ENCODE measurements around the gene SUN3. TPM values are rescaled to one million over a fixed set of nuclear protein-coding genes. Genes with fewer than 3 reads are reported as not detected.
"Not testable (repeated sequence)": the region's sequence is repeated elsewhere in the genome, so short reads cannot be mapped to it uniquely, and the experiment has no call there.

The SUN3 gene
- total RNA-seq, 4 donors from 2014 or later, result not detected

DNA sequence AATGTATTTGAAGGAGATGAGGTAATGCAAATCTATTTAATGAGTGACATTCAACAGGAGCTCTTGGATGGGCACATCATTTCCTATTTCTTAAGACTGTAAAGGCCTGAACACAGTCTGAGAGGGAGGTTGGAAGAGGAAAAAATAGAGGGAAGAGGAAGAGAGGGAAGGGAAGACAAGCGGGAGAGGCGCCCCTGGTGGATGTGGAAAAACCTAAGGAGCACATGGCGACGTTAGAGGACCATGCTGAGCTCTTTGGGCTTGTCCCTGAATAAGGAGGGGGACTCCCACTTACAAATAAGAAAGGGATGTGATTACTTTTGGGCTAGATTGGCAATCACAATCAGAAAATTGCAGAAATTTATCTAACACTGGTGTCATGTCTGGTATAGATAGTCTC is 19.6 kb downstream of the SUN3 start:
- 81 to 85% methylated on average over 4 of the region's 4 CpGs for WGBS, 2 donors
- no peak for DNase-seq (ENCODE audit: low spot score in 2 of 2)
- intact Hi-C loops (cut with DNase I; ENCODE audit: low total_unique reads), result no loop called here
- TF ChIP-seq, protein P1, sequence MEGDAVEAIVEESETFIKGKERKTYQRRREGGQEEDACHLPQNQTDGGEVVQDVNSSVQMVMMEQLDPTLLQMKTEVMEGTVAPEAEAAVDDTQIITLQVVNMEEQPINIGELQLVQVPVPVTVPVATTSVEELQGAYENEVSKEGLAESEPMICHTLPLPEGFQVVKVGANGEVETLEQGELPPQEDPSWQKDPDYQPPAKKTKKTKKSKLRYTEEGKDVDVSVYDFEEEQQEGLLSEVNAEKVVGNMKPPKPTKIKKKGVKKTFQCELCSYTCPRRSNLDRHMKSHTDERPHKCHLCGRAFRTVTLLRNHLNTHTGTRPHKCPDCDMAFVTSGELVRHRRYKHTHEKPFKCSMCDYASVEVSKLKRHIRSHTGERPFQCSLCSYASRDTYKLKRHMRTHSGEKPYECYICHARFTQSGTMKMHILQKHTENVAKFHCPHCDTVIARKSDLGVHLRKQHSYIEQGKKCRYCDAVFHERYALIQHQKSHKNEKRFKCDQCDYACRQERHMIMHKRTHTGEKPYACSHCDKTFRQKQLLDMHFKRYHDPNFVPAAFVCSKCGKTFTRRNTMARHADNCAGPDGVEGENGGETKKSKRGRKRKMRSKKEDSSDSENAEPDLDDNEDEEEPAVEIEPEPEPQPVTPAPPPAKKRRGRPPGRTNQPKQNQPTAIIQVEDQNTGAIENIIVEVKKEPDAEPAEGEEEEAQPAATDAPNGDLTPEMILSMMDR (IDR thresholded peaks at IDR 0.05), result no peak
- TF ChIP-seq POLR2A (IDR thresholded peaks at IDR 0.05), result no peak
- H3K4me3 ChIP-seq (ENCODE audit: low read depth, poor library complexity, severe bottlenecking), result no peak overlapping the region

DNA sequence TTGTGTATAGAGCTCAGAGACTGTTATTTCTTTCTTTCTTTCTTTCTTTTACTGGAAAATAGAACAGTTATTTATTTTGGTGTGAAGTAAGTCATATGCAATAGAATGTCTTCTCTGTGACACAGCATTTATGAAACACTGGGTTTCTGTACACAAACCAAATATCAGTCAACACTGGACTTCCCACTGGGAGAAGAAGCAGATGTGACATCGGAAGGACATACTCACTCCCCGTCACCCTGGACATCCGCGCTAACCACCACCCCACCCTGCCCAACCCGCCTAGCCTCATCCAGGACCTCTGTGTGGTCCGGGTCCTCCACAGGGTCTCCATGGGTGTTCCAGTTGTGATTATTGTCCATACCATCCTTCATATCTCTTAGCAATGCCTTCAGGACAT is 22.0 kb downstream of the SUN3 start:
- H3K4me3 ChIP-seq (ENCODE audit: low read depth, poor library complexity, severe bottlenecking), result no peak overlapping the region
- no peak for DNase-seq (ENCODE audit: low spot score in 2 of 2)
- TF ChIP-seq, protein P1 (IDR thresholded peaks at IDR 0.05), result no peak
- no peak for TF ChIP-seq POLR2A (IDR thresholded peaks at IDR 0.05)
- WGBS, 2 donors, result 82 to 84% methylated on average over 6 of the region's 6 CpGs
- intact Hi-C loops (cut with DNase I; ENCODE audit: low total_unique reads), result no loop called here

DNA sequence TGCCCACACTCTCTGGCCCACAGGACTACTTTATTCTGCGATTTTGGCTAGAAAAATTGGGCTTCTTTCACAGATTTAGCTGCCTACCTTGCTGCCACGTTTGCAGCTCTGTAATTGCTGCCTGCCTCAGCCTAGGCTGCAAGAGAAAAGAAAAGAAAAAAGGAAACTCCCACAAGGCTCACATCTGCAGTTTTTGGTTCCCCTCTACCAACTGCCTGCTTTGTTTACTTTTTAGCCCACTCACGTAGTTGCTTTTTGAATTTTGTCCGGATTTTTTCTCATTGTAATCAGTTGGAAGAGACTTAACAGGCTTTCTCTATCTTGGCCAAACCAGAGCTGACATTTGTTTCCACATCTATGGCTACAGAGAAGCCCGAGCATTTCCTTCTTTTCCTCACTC is 24.3 kb downstream of the SUN3 start:
- intact Hi-C loops (cut with DNase I; ENCODE audit: low total_unique reads), result no loop called here
- no peak for TF ChIP-seq POLR2A (IDR thresholded peaks at IDR 0.05)
- TF ChIP-seq, protein P1 (IDR thresholded peaks at IDR 0.05), result no peak
- 39 to 40% methylated on average over 5 of the region's 5 CpGs for WGBS, 2 donors
- DNase-seq (ENCODE audit: low spot score in 2 of 2), result no peak
- H3K4me3 ChIP-seq (ENCODE audit: low read depth, poor library complexity, severe bottlenecking), result no peak overlapping the region

DNA sequence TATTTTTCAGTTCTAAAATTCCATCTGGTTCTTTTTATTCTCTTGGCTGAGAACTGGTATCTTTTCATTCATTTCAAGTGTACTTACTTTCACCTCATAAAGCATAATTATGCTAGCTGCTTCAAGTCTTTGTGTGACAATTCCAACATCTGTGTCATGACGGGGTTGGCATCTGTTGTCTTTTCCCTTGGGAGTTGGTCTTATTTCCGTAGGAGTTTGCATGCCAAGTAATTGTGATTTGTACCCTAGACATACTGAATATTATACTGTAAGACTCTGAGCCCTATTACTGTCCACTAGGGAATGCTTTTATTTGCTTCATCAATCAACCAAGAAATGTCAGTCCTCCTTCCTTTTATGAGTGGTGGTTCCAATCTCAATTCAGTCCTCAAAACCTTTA is 24.9 kb downstream of the SUN3 start:
- intact Hi-C loops (cut with DNase I; ENCODE audit: low total_unique reads), result no loop called here
- 42 to 50% methylated on average over 2 of the region's 2 CpGs for WGBS, 2 donors
- no peak for DNase-seq (ENCODE audit: low spot score in 2 of 2)
- no peak for TF ChIP-seq POLR2A (IDR thresholded peaks at IDR 0.05)
- H3K4me3 ChIP-seq (ENCODE audit: low read depth, poor library complexity, severe bottlenecking), result no peak overlapping the region

DNA sequence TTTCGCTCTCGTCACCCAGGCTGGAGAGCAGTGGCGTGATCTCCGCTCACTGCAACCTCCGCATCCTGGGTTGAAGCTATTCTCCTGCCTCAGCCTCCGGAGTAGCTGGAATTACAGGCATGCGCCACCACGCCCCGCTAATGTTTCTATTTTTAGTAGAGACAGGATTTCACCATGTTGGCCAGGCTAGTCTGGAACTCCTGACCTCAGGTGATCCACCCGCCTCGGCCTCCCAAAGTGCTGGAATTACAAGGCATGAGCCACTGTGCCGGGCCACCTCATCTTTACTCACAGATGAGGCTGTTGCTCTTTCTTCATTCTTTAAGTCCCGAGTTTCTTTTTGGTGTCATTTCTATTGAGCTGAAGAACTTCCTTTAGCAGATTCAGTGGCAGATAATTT is 28.7 kb downstream of the SUN3 start:
- 88 to 89% methylated on average over 13 of the region's 13 CpGs for WGBS, 2 donors
- intact Hi-C loops (cut with DNase I; ENCODE audit: low total_unique reads); DNase-seq (ENCODE audit: low spot score in 2 of 2); H3K4me3 ChIP-seq (ENCODE audit: low read depth, poor library complexity, severe bottlenecking): not testable (repeated sequence)

DNA sequence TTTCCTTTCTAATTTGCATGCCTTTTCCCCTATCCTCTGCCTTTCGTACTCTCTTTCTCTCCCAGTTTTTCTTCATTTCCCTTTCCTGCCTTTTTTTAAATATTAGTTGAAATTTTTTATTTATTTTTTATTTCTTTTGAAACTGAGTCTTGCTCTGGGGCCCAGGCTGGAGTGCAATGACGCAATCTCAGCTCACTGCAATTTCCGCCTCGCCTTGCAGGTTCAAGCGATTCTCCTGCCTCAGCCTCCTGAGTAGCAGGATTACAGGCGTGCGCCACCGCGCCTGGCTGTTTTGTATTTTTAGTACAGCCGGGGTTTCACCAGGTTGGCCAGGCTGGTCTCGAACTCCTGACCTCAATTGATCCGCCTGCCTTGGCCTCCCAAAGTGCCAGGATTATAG is 29.5 kb downstream of the SUN3 start:
- intact Hi-C loops (cut with DNase I; ENCODE audit: low total_unique reads), result loop anchor here (10.0 kb wide), 1 partner anchor 105 kb away; no protein-coding TSS in a partner anchor
- no peak for DNase-seq (ENCODE audit: low spot score in 2 of 2)
- H3K4me3 ChIP-seq (ENCODE audit: low read depth, poor library complexity, severe bottlenecking), result no peak overlapping the region
- 94 to 98% methylated on average over 12 of the region's 12 CpGs for WGBS, 2 donors
- no peak for TF ChIP-seq POLR2A (IDR thresholded peaks at IDR 0.05)
- TF ChIP-seq, protein P1 (IDR thresholded peaks at IDR 0.05), result no peak

DNA sequence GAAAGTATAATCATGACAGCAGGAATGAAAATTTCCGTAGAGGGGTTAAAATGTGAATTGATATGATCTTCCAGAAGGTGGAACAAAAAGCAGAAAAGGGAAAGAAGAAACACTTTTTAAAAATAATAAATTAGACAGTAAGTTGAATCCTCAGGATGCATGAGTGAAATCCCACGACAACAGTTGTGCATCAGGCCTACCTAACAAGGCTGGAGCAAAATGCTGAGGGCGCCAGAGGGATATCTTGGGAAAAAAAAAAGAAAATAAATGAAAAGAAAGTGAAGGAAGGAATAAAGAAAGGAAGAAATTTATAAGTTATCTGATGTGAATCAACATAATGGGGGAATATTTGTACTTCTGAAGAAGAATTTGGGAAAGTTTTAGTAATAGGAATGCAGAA is 36.5 kb downstream of the SUN3 start:
- no peak for DNase-seq (ENCODE audit: low spot score in 2 of 2)
- intact Hi-C loops (cut with DNase I; ENCODE audit: low total_unique reads), result loop anchor here (10.0 kb wide), 1 partner anchor 112 kb away; no protein-coding TSS in a partner anchor
- 77 to 81% methylated on average over 3 of the region's 3 CpGs for WGBS, 2 donors
- H3K4me3 ChIP-seq (ENCODE audit: low read depth, poor library complexity, severe bottlenecking), result no peak overlapping the region
- TF ChIP-seq, protein P1 (IDR thresholded peaks at IDR 0.05), result no peak

Data from lower leg skin (tissue), 4 donors.